ENCODE data around the gene OR10K2.
"Not testable (repeated sequence)": the region's sequence is repeated elsewhere in the genome, so short reads cannot be mapped to it uniquely, and the experiment has no call there.

OR10K2 gene, protein sequence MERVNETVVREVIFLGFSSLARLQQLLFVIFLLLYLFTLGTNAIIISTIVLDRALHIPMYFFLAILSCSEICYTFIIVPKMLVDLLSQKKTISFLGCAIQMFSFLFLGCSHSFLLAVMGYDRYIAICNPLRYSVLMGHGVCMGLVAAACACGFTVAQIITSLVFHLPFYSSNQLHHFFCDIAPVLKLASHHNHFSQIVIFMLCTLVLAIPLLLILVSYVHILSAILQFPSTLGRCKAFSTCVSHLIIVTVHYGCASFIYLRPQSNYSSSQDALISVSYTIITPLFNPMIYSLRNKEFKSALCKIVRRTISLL

DNA sequence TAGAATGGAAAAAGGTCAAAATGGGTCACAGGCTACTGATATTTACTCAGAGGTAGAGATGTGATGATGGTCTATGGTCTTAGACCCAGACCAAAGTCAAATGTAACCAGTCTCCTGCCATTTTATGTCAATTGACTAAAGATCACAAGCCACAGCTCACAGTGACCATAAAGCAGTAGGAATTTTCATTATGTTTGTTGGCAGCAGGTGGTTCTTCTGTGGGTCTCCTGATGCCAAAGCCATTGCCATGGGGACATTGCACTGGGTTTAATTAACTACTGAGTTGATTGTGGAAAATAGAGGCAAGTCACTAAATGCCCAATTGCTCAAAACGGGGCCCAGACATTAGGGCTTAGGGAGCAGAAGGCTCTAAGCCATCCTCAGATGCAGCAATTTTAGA, at the start of gene OR10K2:
TSS of gene OR10K2 (minus strand) at position 101 of the 400 bp plus-strand sequence. CDS start 5,371 bp downstream, outside the sequence.
- Histone ChIP-seq H3K4me1 (ENCODE audit: control insufficient read depth, insufficient read depth, low read length) (no peaks in the 10 kb centered on the region), H3K36me3 (ENCODE audit: control insufficient read depth, insufficient read depth, low read length) (no peaks in the 10 kb centered on the region), H3K27me3 (ENCODE audit: control insufficient read depth, insufficient read depth, low read length) (no peaks in the 10 kb centered on the region), H3K9ac (ENCODE audit: low read length) (no peak within 1 kb of the TSS), H3K9me3 (ENCODE audit: control insufficient read depth, low read length) (no peaks in the 10 kb centered on the region), H3K4me3 (ENCODE audit: low read length) (no peak within 1 kb of the TSS)

DNA sequence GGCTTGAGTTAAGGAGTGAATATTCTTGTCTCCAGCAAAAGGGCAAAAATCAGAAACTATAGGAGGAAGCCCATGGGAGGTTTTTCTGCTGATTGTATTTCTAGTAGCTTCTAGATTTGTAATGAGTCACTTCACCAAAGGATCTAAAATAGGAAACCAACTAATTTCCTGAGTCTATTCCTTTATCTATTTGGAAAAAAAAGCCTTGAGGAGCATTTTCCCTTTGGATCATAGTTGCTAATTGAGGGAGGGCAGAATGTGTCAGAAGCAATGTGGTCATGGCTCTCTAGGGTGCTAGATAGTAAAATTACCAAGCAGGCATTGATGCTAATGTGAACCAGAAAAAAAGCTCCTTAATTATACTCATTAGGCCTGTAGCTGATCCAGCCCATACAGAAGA, 45.9 kb upstream of the OR10K2 start, which contains the start of gene OR10R2:
TSS of gene OR10R2 (plus strand) at position 301 of the 400 bp plus-strand sequence. CDS start 106 bp downstream, outside the sequence.
- Histone ChIP-seq H3K36me3 (ENCODE audit: control insufficient read depth, insufficient read depth, low read length) (no peaks in the 10 kb centered on the region), H3K4me1 (ENCODE audit: control insufficient read depth, insufficient read depth, low read length) (no peaks in the 10 kb centered on the region), H3K4me3 (ENCODE audit: low read length) (no peak within 1 kb of the TSS), H3K9ac (ENCODE audit: low read length) (no peak within 1 kb of the TSS), H3K9me3 (ENCODE audit: control insufficient read depth, low read length) (no peaks in the 10 kb centered on the region), H3K27me3 (ENCODE audit: control insufficient read depth, insufficient read depth, low read length) (no peaks in the 10 kb centered on the region)

DNA sequence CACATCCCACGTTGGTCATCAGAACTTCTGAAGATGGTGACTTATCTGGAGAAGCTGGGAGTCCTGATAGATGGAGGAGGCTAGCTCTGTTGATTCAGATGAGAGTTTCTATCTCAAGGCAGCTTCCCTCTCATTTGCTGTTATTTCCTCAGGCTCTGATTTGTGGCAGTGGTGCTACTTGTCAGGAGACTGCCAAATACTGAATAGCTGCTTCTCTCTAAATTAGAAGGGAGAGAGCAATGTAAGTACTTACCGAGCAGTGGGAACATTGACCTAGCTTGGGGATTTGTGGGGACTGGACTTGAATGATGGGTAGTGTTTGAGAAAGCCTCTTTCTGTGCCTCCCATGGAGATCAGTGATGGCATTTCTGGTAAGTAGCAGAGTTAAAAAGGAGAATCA, 35.5 kb upstream of the OR10K2 start, which contains the start of gene OR10K1:
TSS of gene OR10K1 (plus strand) at position 301 of the 400 bp plus-strand sequence. CDS start 3,728 bp downstream, outside the sequence.
- H3K9me3 ChIP-seq (ENCODE audit: control insufficient read depth, low read length): no peaks in the 10 kb centered on the region
- no peaks in the 10 kb centered on the region for H3K36me3 ChIP-seq (ENCODE audit: control insufficient read depth, insufficient read depth, low read length)
- no peak within 1 kb of the TSS for H3K9ac ChIP-seq (ENCODE audit: low read length)
- H3K4me1 ChIP-seq (ENCODE audit: control insufficient read depth, insufficient read depth, low read length): no peaks in the 10 kb centered on the region
- no peaks in the 10 kb centered on the region for H3K27me3 ChIP-seq (ENCODE audit: control insufficient read depth, insufficient read depth, low read length)
- no peak within 1 kb of the TSS for H3K4me3 ChIP-seq (ENCODE audit: low read length)

DNA sequence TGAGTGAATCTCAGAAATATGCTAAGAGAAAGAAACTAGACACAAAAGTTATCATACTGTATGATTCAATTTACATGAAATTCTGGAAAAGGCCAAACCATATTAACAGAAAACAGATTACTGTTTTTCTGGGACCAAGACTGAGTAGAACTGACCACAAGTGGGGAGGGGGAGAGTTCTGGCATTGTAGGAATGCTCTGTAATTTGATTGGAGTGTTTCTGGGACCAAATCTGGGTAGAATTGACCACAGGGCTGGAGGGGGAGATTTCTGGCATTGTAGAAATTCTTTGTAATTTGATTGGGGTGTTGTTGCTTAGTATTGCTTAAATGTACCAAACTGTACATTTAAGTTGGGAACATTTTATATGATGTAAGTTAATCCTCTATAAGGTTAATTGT, 32.2 kb upstream of the OR10K2 start:
- Histone ChIP-seq H3K9me3 (ENCODE audit: control insufficient read depth, low read length) (no peaks in the 10 kb centered on the region), H3K4me1 (ENCODE audit: control insufficient read depth, insufficient read depth, low read length) (no peaks in the 10 kb centered on the region), H3K4me3 (ENCODE audit: low read length) (no peak overlapping the region), H3K9ac (ENCODE audit: low read length) (no peak overlapping the region), H3K27me3 (ENCODE audit: control insufficient read depth, insufficient read depth, low read length) (no peaks in the 10 kb centered on the region), H3K36me3 (ENCODE audit: control insufficient read depth, insufficient read depth, low read length) (no peaks in the 10 kb centered on the region)

DNA sequence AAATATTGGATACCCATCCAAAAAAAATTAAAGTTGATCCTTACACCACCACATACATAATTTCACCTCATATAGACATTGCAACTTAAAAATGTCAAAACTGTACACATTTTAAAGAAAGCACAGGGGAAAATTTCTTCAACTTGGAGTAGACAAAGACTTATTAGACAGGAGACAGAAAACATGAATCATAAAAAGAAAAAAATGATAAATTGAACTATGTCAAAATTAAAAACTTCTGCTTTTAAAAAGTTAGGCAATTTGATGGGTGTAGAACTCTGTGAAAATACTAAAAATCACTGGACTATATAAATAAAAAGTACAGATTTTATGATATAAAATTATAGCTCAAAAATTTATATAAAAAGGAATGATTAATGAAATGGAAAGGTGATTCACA, 31.2 kb upstream of the OR10K2 start:
- H3K27me3 ChIP-seq (ENCODE audit: control insufficient read depth, insufficient read depth, low read length): no peaks in the 10 kb centered on the region
- H3K9me3 ChIP-seq (ENCODE audit: control insufficient read depth, low read length): no peaks in the 10 kb centered on the region
- no peaks in the 10 kb centered on the region for H3K4me1 ChIP-seq (ENCODE audit: control insufficient read depth, insufficient read depth, low read length)
- H3K36me3 ChIP-seq (ENCODE audit: control insufficient read depth, insufficient read depth, low read length): no peaks in the 10 kb centered on the region
- no peak overlapping the region for H3K9ac ChIP-seq (ENCODE audit: low read length)
- H3K4me3 ChIP-seq (ENCODE audit: low read length): no peak overlapping the region

DNA sequence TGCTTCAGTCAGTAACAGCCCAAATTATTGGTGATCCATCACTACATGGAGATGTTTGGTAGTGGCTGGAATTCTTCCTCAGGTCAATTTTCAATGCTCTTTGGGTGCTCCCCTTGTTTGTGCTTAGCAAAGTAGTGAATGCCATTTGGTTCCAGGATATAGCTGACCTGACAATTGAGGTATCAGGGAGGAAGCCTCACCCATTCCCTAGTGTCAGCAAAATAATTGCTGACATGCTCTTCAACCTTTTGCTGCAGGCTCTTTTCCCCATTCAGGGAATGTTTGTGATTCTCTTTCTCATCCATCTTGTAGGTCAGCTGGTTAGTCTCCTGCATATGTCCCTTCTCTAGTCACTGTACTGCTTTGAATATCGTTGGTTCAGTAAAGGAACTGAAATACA, 28.5 kb upstream of the OR10K2 start:
- H3K9ac ChIP-seq (ENCODE audit: low read length): no peak overlapping the region
- H3K36me3 ChIP-seq (ENCODE audit: control insufficient read depth, insufficient read depth, low read length): no peaks in the 10 kb centered on the region
- no peaks in the 10 kb centered on the region for H3K4me1 ChIP-seq (ENCODE audit: control insufficient read depth, insufficient read depth, low read length)
- no peak overlapping the region for H3K4me3 ChIP-seq (ENCODE audit: low read length)
- H3K27me3 ChIP-seq (ENCODE audit: control insufficient read depth, insufficient read depth, low read length): no peaks in the 10 kb centered on the region
- no peaks in the 10 kb centered on the region for H3K9me3 ChIP-seq (ENCODE audit: control insufficient read depth, low read length)

DNA sequence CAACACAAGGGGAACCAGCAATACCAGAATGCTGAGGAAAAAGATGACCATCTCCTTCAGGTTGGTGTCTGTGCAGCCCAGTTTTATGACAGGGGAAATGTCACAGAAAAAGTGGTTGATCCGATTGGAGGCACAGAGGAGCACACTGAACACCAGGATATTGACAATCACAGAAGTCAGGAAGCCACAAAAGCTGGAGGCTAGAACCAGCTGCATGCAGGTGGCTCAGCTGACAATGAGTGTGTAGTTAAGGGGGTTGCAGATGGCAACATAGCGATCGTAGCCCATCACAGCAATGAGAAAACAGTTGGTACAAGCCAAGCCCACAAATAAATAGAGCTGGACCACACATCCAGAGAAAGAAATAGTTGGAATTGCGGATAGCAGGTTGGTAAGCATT, 19.3 kb upstream of the OR10K2 start:
- Histone ChIP-seq H3K4me3 (ENCODE audit: low read length) (no peak overlapping the region), H3K4me1 (ENCODE audit: control insufficient read depth, insufficient read depth, low read length) (no peaks in the 10 kb centered on the region), H3K9ac (ENCODE audit: low read length) (no peak overlapping the region), H3K27me3 (ENCODE audit: control insufficient read depth, insufficient read depth, low read length) (no peaks in the 10 kb centered on the region), H3K9me3 (ENCODE audit: control insufficient read depth, low read length) (no peaks in the 10 kb centered on the region), H3K36me3 (ENCODE audit: control insufficient read depth, insufficient read depth, low read length) (no peaks in the 10 kb centered on the region)

DNA sequence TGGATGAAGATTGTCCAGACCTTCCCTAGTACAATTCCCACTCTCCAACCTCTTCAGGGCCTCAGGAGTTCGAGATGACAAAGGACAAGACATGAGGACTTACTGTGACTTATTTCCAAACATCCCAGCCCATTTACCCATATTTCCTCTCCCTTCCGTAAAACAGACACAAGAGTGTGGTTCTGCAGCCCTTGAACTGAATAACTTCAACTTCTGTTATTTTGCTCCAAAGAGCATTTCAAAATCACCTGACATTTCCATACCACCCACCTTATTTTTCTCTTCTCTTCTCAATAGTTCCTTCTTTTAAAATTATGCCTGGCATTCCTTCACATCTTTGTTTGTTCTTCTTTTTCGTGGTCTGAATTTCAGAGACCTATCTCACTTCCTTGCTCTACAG, 8.7 kb upstream of the OR10K2 start:
- no peak overlapping the region for H3K4me3 ChIP-seq (ENCODE audit: low read length)
- H3K9ac ChIP-seq (ENCODE audit: low read length): no peak overlapping the region
- no peaks in the 10 kb centered on the region for H3K9me3 ChIP-seq (ENCODE audit: control insufficient read depth, low read length)
- H3K27me3 ChIP-seq (ENCODE audit: control insufficient read depth, insufficient read depth, low read length): no peaks in the 10 kb centered on the region
- no peaks in the 10 kb centered on the region for H3K4me1 ChIP-seq (ENCODE audit: control insufficient read depth, insufficient read depth, low read length)
- no peaks in the 10 kb centered on the region for H3K36me3 ChIP-seq (ENCODE audit: control insufficient read depth, insufficient read depth, low read length)

DNA sequence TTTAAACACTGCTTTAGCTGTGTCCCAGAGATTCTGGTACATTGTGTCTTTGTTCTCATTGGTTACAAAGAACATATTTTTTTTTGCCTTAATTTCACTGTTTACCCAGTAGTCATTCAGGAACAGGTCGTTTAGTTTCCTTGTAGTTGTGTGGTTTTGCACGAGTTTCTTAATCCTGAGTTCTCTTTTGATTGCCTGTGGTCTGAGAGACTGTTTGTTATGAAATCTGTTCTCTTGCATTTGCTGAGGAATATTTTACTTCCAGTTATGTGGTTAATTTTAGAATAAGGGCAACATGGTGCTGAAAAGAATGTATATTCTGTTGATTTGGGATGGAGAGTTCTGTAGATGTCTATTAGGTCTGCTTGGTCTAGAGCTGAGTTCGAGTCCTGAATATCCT, 4.1 kb upstream of the OR10K2 start:
- not testable (repeated sequence) for H3K9me3 ChIP-seq (ENCODE audit: control insufficient read depth, low read length); H3K4me1 ChIP-seq (ENCODE audit: control insufficient read depth, insufficient read depth, low read length); H3K4me3 ChIP-seq (ENCODE audit: low read length); H3K27me3 ChIP-seq (ENCODE audit: control insufficient read depth, insufficient read depth, low read length); H3K36me3 ChIP-seq (ENCODE audit: control insufficient read depth, insufficient read depth, low read length); H3K9ac ChIP-seq (ENCODE audit: low read length)

DNA sequence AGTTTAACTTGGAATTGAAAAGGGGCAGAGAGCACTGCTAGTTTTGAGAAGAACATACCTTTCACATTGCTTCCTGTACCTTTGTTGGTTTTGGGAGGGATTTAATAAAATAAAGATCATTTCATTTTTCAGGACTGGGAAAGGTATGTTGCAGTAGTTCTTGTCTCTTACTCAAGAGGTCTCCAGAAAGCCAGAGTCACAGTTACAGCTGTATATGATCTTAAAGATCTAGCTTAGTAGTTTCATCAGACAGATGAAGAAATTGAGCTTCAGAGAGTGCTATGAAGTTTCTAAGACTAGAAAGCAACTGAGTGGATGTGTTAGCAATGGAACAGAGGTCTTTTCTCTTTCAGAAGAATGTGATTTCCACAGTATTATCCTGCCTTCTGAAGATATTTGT, 1.0 kb downstream of the OR10K2 start:
- Histone ChIP-seq H3K27me3 (ENCODE audit: control insufficient read depth, insufficient read depth, low read length) (no peaks in the 10 kb centered on the region), H3K4me3 (ENCODE audit: low read length) (no peak overlapping the region), H3K4me1 (ENCODE audit: control insufficient read depth, insufficient read depth, low read length) (no peaks in the 10 kb centered on the region)

DNA sequence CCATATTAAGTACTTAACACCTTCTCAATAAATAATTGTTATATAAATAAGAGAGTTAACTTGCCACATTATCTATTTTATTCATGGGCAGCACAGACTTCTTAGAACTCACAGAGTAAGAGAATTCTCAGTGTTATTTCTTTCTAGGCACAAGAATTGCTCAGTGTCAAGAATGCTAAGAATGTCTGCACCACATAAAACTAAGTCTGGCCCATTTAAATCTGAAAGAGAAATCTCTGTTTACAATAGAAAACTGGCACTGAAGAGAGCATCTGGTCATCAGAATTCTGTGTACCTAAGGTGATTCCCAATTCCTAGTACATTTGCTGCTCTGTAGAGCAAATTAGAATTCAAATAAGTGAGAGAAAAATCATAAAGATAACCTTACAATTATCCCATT, 3.8 kb downstream of the OR10K2 start:
- Histone ChIP-seq H3K9me3 (ENCODE audit: control insufficient read depth, low read length) (no peaks in the 10 kb centered on the region), H3K36me3 (ENCODE audit: control insufficient read depth, insufficient read depth, low read length) (no peaks in the 10 kb centered on the region), H3K9ac (ENCODE audit: low read length) (no peak overlapping the region), H3K4me1 (ENCODE audit: control insufficient read depth, insufficient read depth, low read length) (no peaks in the 10 kb centered on the region), H3K27me3 (ENCODE audit: control insufficient read depth, insufficient read depth, low read length) (no peaks in the 10 kb centered on the region), H3K4me3 (ENCODE audit: low read length) (no peak overlapping the region)

More for the DNA sequence above, 1.0 kb downstream of the OR10K2 start:
- no peak overlapping the region for H3K9ac ChIP-seq (ENCODE audit: low read length)
- no peaks in the 10 kb centered on the region for H3K9me3 ChIP-seq (ENCODE audit: control insufficient read depth, low read length)
- no peaks in the 10 kb centered on the region for H3K36me3 ChIP-seq (ENCODE audit: control insufficient read depth, insufficient read depth, low read length)

DNA sequence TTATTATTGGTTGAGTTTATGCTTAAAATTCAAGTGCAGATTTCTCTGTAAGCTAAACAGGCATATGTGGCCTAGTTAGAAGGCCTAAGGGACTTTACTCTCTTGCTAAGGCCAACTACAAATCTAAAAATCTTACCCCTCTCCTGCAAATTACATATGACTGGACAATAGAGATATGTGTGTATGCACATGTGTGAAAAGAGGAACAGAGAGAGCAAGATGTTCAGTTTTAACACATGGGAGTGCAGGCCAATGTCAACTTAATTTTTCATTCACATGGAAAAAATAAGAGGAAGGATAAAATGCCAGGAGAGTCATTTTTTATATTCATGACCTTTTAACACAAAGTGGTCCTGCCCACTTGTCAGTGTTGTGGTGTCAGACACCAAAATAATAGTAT, 8.5 kb downstream of the OR10K2 start:
- no peaks in the 10 kb centered on the region for H3K4me1 ChIP-seq (ENCODE audit: control insufficient read depth, insufficient read depth, low read length)

More for the DNA sequence above, 8.5 kb downstream of the OR10K2 start:
- Histone ChIP-seq H3K27me3 (ENCODE audit: control insufficient read depth, insufficient read depth, low read length) (no peaks in the 10 kb centered on the region), H3K36me3 (ENCODE audit: control insufficient read depth, insufficient read depth, low read length) (no peaks in the 10 kb centered on the region), H3K9me3 (ENCODE audit: control insufficient read depth, low read length) (no peaks in the 10 kb centered on the region), H3K4me3 (ENCODE audit: low read length) (no peak overlapping the region), H3K9ac (ENCODE audit: low read length) (no peak overlapping the region)

Measured in mucosa of stomach (tissue), 1 donor.